ENCODE results near the gene PLA2G1B.

Gene PLA2G1B

DNA sequence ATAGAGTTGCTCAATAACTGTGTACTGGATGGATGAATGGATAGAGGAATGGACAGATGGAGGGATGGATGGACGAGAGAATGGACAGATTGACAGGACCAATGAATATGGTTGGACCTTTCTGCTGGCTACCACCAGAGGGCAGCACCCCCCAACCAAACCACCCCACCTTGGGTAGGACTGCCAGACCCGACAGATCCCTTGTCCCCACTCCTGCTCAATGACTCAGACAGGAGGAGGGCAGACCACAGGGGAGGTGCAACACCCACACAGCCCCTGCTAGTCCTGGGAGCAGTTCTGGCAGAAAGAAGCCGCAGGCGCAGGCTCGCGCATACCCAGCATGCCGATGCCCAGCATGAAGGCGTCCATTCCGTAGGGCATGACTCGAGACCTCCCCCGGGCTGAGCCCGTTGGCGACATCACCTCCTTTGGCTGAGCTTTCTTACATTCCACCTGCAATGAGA lies 29.0 kb upstream of the PLA2G1B start:
- no peak overlapping the region for H3K4me3 ChIP-seq (ENCODE audit: low read depth, low read length)
- H2BK5ac ChIP-seq (ENCODE audit: low read depth, low read length, poor library complexity) = no peak overlapping the region
- no CpG with 5 or more reads among the region's 13 CpGs for WGBS (ENCODE audit: extremely low coverage, insufficient coverage, insufficient read length)
- H3K4me2 ChIP-seq (ENCODE audit: low read length) = no peak overlapping the region
- H2AFZ ChIP-seq (ENCODE audit: insufficient read depth, low read length, poor library complexity) = no peak overlapping the region
- peaks cover 12% of the 10 kb centered on the region for H3K79me1 ChIP-seq (ENCODE audit: low read length)
- H3K14ac ChIP-seq (ENCODE audit: low read length) = no peak overlapping the region
- H3K18ac ChIP-seq (ENCODE audit: low read length) = no peak overlapping the region
- no peak overlapping the region for H2AK5ac ChIP-seq (ENCODE audit: low read length)
- no peak overlapping the region for H4K12ac ChIP-seq (ENCODE audit: low read depth, low read length)
- H3K27ac ChIP-seq (ENCODE audit: low read depth, low read length) = no peak overlapping the region
- H3K9me3 ChIP-seq (ENCODE audit: insufficient read depth, low read depth, low read length) = no peaks in the 10 kb centered on the region
- H3K79me2 ChIP-seq (ENCODE audit: control insufficient read depth, insufficient read depth, low read length, poor library complexity) = peaks cover 3% of the 10 kb centered on the region
- H2BK12ac ChIP-seq (ENCODE audit: low read length) = no peak overlapping the region
- DNase-seq = peak; percentile 98 to 100
- H4K8ac ChIP-seq (ENCODE audit: low read depth, low read length) = no peak overlapping the region
- no peak overlapping the region for H3K9ac ChIP-seq (ENCODE audit: low read length)
- H3K36me3 ChIP-seq (ENCODE audit: control insufficient read depth in 1 of 2, insufficient read depth in 2 of 2, low read length in 2 of 2) = peaks cover 8 to 14% of the 10 kb centered on the region in 2 experiments
- no peak overlapping the region for H2BK120ac ChIP-seq (ENCODE audit: insufficient read depth, low read length, poor library complexity)
- peaks cover 17 to 25% of the 10 kb centered on the region in 2 experiments for H3K4me1 ChIP-seq (ENCODE audit: control insufficient read depth in 1 of 2, insufficient read depth in 2 of 2, low read length in 2 of 2)
- H3K27me3 ChIP-seq (ENCODE audit: insufficient read depth, low read length) = no peaks in the 10 kb centered on the region
- no peak overlapping the region for H4K91ac ChIP-seq (ENCODE audit: low read depth, low read length)
- no peak overlapping the region for H3K23ac ChIP-seq (ENCODE audit: low read length)
- no peak overlapping the region for H3K4ac ChIP-seq (ENCODE audit: low read depth, low read length)

DNA sequence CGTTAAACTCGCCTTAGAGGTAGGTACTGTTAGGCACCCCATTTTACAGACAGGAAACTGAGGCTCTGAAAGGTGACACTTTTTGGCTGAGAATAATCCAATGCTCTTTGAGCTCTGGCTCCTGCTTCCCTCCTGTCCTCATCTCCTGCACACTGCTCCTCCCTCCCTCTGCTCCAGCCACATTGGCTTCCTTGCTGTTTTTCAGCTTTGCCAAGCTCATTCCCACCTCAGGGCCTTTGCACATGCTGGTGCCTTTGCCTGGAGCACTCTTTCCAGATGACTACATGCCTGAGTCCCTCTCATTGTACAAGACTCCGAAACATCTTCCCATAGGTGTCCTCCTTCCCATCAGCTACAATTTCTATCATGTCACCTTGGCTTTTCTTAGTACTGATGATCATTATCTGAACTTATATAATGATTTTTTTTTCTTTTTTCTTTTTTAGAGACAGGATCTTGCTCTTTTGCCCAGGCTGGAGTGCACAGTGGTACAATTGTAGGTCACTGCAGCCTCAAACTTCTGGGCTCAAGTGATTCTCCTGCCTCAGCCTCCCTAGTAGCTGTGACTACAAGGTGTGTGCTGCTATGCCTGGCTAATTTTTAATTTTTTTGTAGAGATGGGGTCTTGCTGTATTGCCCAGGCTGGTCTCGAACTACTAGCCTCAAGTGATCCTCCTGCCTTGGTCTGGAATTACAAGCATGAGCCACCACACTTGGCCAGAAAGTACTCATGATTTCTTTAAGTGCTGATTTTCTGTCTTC lies 26.2 kb upstream of the PLA2G1B start:
- Histone ChIP-seq H3K4me3 (ENCODE audit: low read depth, low read length) (no peak overlapping the region), H2AFZ (ENCODE audit: insufficient read depth, low read length, poor library complexity) (no peak overlapping the region), H4K8ac (ENCODE audit: low read depth, low read length) (no peak overlapping the region), H3K18ac (ENCODE audit: low read length) (no peak overlapping the region), H3K9ac (ENCODE audit: low read length) (no peak overlapping the region), H3K27me3 (ENCODE audit: insufficient read depth, low read length) (no peaks in the 10 kb centered on the region), H2BK120ac (ENCODE audit: insufficient read depth, low read length, poor library complexity) (no peak overlapping the region), H3K9me3 (ENCODE audit: insufficient read depth, low read depth, low read length) (no peaks in the 10 kb centered on the region), H3K4ac (ENCODE audit: low read depth, low read length) (no peak overlapping the region), H3K36me3 (ENCODE audit: control insufficient read depth in 1 of 2, insufficient read depth in 2 of 2, low read length in 2 of 2) (peaks cover 13 to 23% of the 10 kb centered on the region in 2 experiments), H3K79me2 (ENCODE audit: control insufficient read depth, insufficient read depth, low read length, poor library complexity) (no peaks in the 10 kb centered on the region), H3K27ac (ENCODE audit: low read depth, low read length) (no peak overlapping the region), H2BK12ac (ENCODE audit: low read length) (no peak overlapping the region), H4K91ac (ENCODE audit: low read depth, low read length) (no peak overlapping the region), H2BK5ac (ENCODE audit: low read depth, low read length, poor library complexity) (no peak overlapping the region), H3K4me2 (ENCODE audit: low read length) (no peak overlapping the region), H2AK5ac (ENCODE audit: low read length) (no peak overlapping the region), H3K4me1 (ENCODE audit: control insufficient read depth in 1 of 2, insufficient read depth in 2 of 2, low read length in 2 of 2) (peaks cover 6 to 11% of the 10 kb centered on the region in 2 experiments), H3K14ac (ENCODE audit: low read length) (no peak overlapping the region), H3K23ac (ENCODE audit: low read length) (no peak overlapping the region), H4K12ac (ENCODE audit: low read depth, low read length) (no peak overlapping the region), H3K79me1 (ENCODE audit: low read length) (peaks cover 4% of the 10 kb centered on the region)
- WGBS (ENCODE audit: extremely low coverage, insufficient coverage, insufficient read length) = no CpG with 5 or more reads among the region's 4 CpGs
- DNase-seq = peak; percentile 93 to 96

DNA sequence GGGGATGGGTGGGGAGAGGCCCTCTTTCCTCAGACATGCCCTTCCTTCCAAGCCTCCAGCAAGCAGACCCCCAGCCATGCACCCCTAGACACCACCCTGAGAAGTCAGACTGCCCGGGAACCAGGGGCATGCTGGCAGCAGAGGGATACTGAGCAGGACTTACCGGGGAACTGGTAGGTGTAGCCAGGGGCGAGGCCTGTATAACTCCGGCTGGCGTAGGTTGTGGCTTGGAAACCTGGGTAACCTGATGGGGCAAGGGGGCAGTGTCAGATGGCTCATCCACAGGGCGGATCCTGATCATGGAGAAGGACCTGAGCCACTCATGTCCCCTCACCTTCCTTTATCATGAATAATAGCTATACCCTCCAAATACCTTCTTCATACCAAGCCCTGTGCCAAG lies 25.6 kb upstream of the PLA2G1B start:
- peak; percentile 34 to 54 for DNase-seq
- peaks cover 2 to 5% of the 10 kb centered on the region in 2 experiments for H3K4me1 ChIP-seq (ENCODE audit: control insufficient read depth in 1 of 2, insufficient read depth in 2 of 2, low read length in 2 of 2)
- no CpG with 5 or more reads among the region's 6 CpGs for WGBS (ENCODE audit: extremely low coverage, insufficient coverage, insufficient read length)

DNA sequence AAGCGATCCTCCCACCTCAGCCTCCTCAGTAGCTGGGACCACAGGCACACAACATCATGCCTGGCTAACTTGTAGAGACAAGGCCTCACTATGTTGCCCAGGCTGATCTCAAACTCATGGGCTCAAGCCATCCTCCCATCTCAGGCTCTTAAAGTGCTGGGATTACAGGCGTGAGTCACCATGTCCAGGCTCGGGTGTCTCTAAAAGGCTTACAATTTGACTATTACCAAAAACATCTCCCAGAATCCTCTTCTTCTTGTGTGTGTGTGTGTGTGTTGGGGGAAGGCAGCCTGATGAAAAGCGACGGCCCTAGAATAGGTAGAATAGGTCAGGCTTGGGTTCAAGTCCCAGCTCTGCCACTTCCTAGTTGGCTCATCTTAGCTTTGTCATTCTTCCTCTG lies 24.5 kb upstream of the PLA2G1B start:
- Histone ChIP-seq H3K4me3 (ENCODE audit: low read depth, low read length) (no peak overlapping the region), H3K23ac (ENCODE audit: low read length) (no peak overlapping the region), H3K79me2 (ENCODE audit: control insufficient read depth, insufficient read depth, low read length, poor library complexity) (no peaks in the 10 kb centered on the region), H3K4me1 (ENCODE audit: control insufficient read depth in 1 of 2, insufficient read depth in 2 of 2, low read length in 2 of 2) (peaks cover 2 to 3% of the 10 kb centered on the region in 2 experiments), H3K14ac (ENCODE audit: low read length) (no peak overlapping the region), H2AFZ (ENCODE audit: insufficient read depth, low read length, poor library complexity) (no peak overlapping the region), H3K9me3 (ENCODE audit: insufficient read depth, low read depth, low read length) (peaks cover 2% of the 10 kb centered on the region), H4K12ac (ENCODE audit: low read depth, low read length) (no peak overlapping the region), H3K27ac (ENCODE audit: low read depth, low read length) (no peak overlapping the region), H4K8ac (ENCODE audit: low read depth, low read length) (no peak overlapping the region), H4K91ac (ENCODE audit: low read depth, low read length) (no peak overlapping the region), H3K79me1 (ENCODE audit: low read length) (no peaks in the 10 kb centered on the region), H2BK12ac (ENCODE audit: low read length) (no peak overlapping the region), H2BK5ac (ENCODE audit: low read depth, low read length, poor library complexity) (no peak overlapping the region), H2BK120ac (ENCODE audit: insufficient read depth, low read length, poor library complexity) (no peak overlapping the region), H3K9ac (ENCODE audit: low read length) (no peak overlapping the region), H3K18ac (ENCODE audit: low read length) (no peak overlapping the region), H3K36me3 (ENCODE audit: control insufficient read depth in 1 of 2, insufficient read depth in 2 of 2, low read length in 2 of 2) (peaks cover 21 to 29% of the 10 kb centered on the region in 2 experiments), H3K27me3 (ENCODE audit: insufficient read depth, low read length) (no peaks in the 10 kb centered on the region), H2AK5ac (ENCODE audit: low read length) (no peak overlapping the region), H3K4me2 (ENCODE audit: low read length) (no peak overlapping the region), H3K4ac (ENCODE audit: low read depth, low read length) (no peak overlapping the region)
- no peak for DNase-seq
- no CpG with 5 or more reads among the region's 5 CpGs for WGBS (ENCODE audit: extremely low coverage, insufficient coverage, insufficient read length)

More for the DNA sequence above, 25.6 kb upstream of the PLA2G1B start:
- no peak overlapping the region for H4K8ac ChIP-seq (ENCODE audit: low read depth, low read length)
- no peaks in the 10 kb centered on the region for H3K9me3 ChIP-seq (ENCODE audit: insufficient read depth, low read depth, low read length)
- H3K27me3 ChIP-seq (ENCODE audit: insufficient read depth, low read length) = no peaks in the 10 kb centered on the region
- H2AFZ ChIP-seq (ENCODE audit: insufficient read depth, low read length, poor library complexity) = no peak overlapping the region
- H3K18ac ChIP-seq (ENCODE audit: low read length) = no peak overlapping the region
- H4K91ac ChIP-seq (ENCODE audit: low read depth, low read length) = no peak overlapping the region
- H2BK5ac ChIP-seq (ENCODE audit: low read depth, low read length, poor library complexity) = no peak overlapping the region
- H2AK5ac ChIP-seq (ENCODE audit: low read length) = no peak overlapping the region
- no peaks in the 10 kb centered on the region for H3K79me2 ChIP-seq (ENCODE audit: control insufficient read depth, insufficient read depth, low read length, poor library complexity)
- H3K4me3 ChIP-seq (ENCODE audit: low read depth, low read length) = no peak overlapping the region
- H3K36me3 ChIP-seq (ENCODE audit: control insufficient read depth in 1 of 2, insufficient read depth in 2 of 2, low read length in 2 of 2) = peaks cover 13 to 24% of the 10 kb centered on the region in 2 experiments
- H3K79me1 ChIP-seq (ENCODE audit: low read length) = no peaks in the 10 kb centered on the region
- no peak overlapping the region for H3K4ac ChIP-seq (ENCODE audit: low read depth, low read length)
- H2BK120ac ChIP-seq (ENCODE audit: insufficient read depth, low read length, poor library complexity) = no peak overlapping the region
- H3K14ac ChIP-seq (ENCODE audit: low read length) = no peak overlapping the region
- no peak overlapping the region for H3K4me2 ChIP-seq (ENCODE audit: low read length)
- H3K9ac ChIP-seq (ENCODE audit: low read length) = no peak overlapping the region
- H2BK12ac ChIP-seq (ENCODE audit: low read length) = no peak overlapping the region
- H3K27ac ChIP-seq (ENCODE audit: low read depth, low read length) = no peak overlapping the region
- no peak overlapping the region for H3K23ac ChIP-seq (ENCODE audit: low read length)
- H4K12ac ChIP-seq (ENCODE audit: low read depth, low read length) = no peak overlapping the region

Data from trophoblast cell (in vitro differentiated cells and primary cell).